Measurements from ENCODE around the gene PON3. TPM values are rescaled to one million over a fixed set of nuclear protein-coding genes. Genes with fewer than 3 reads are reported as not detected.

Gene PON3
- polyA plus RNA-seq, 4 donors = 2.4 to 15.6 (median 6.7) TPM

DNA sequence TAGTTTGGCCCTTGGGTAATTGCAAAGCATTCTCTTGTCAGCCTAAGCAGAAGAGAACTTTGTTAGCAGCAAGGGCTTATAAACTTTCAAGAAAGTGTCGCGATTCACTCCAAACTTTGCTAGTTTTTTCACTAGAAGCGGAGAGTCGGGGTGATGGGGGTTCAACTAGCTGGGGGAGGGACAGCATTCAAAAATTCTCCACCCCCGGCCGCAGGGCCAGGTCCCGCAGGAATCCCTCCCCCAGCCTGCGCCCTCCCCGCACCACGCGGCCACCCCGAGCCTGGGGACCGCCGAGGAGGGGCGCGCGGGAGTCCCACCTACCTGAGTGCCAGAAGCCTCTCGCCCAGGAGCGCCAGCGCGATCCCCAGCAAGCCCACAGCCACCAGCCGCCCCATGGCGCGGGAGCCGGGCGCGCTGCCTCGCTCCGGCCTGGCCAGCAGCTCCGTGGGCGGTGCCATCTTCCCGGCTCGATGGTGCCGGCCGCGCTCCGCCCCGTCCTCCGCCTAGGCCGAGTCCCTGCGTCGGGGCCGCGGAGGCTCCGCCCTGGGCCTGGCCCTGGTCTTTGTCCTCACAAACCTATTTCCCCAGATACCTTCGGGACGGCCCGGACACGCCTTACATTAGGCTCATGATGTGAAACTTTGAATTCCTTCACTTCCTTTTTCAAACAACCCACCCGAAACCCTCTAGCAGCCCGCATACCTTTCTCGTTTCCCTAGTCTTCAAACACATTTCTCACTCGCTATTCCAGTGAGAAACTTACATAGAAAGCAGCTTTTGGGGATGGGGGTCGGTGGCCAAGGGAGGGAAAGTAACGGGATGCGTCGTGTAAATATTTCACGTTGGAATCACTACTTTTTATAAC lies 38.6 kb upstream of the PON3 start, which contains the start of gene PON2:
Gene PON2, minus strand, starts transcription at position 472 of the 865 bp plus-strand sequence. Its CDS starts 77 bp downstream, at position 395.
- DNase-seq = peak; percentile 91 to 95
- peak within 1 kb of the TSS; percentile 68 to 88 (median 80) for H3K4me3 ChIP-seq (ENCODE audit: low read depth in 1 of 3, low read length in 3 of 3)
- no peaks in the 10 kb centered on the region for H3K27me3 ChIP-seq (ENCODE audit: control insufficient read depth in 3 of 3, insufficient read depth in 3 of 3, low read length in 3 of 3)
- peaks cover 5 to 49% (median 5%) of the 10 kb centered on the region in 3 donors for H3K4me1 ChIP-seq (ENCODE audit: control insufficient read depth in 3 of 3, insufficient read depth in 2 of 3, low read depth in 1 of 3, low read length in 2 of 3)
- 1% methylated on average over 38 to 58 of the region's 58 CpGs for WGBS, 3 donors
- no peaks in the 10 kb centered on the region for H3K9me3 ChIP-seq (ENCODE audit: control insufficient read depth in 2 of 2, insufficient read depth in 1 of 2, low read depth in 1 of 2, low read length in 1 of 2)
- peaks cover 0 to 7% (median 0%) of the 10 kb centered on the region in 3 donors for H3K36me3 ChIP-seq (ENCODE audit: control insufficient read depth in 3 of 3, insufficient read depth in 2 of 3, low read depth in 1 of 3, low read length in 3 of 3)
- peak within 1 kb of the TSS; percentile 84 to 97 (median 95) for H3K27ac ChIP-seq (ENCODE audit: low read depth in 1 of 3, low read length in 2 of 3)
- FAIRE-seq = no peak

DNA sequence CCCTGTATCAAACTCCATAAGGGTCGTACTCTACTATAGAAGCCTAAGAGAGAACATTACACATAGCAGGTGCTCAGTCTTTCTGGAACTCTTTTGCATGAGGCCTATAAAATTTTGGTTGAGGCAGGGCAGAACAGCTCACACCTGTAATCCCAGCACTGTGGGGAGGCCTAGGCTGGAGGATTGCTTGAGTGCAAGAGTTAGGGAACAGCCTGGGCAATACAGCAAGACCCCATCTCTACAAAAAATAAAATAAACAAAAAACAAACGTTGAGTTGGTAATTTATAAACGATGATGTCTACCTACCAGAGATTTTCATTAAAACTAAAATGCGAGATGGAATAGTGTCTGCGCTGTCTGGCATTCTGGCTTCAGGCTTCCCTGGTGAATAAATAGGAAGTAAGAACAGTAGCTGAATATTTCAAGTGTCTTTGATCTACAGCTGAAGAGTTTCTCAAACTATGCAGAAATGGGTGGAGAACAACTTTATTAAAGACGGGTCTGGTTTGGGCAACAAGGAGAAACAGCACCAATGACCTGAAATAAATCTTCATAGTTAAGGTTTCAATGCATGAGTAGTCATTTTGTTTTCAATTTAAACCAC lies 37.9 kb upstream of the PON3 start:
- H3K4me3 ChIP-seq (ENCODE audit: low read depth in 1 of 3, low read length in 3 of 3) = peak overlapping the region; percentile 68 to 88 (median 80)
- DNase-seq (no peak), FAIRE-seq (no peak)
- H3K27ac ChIP-seq (ENCODE audit: low read depth in 1 of 3, low read length in 2 of 3) = peak overlapping the region; percentile 84 to 97 (median 95)
- peaks cover 0 to 7% (median 2%) of the 10 kb centered on the region in 3 donors for H3K36me3 ChIP-seq (ENCODE audit: control insufficient read depth in 3 of 3, insufficient read depth in 2 of 3, low read depth in 1 of 3, low read length in 3 of 3)
- H3K27me3 ChIP-seq (ENCODE audit: control insufficient read depth in 3 of 3, insufficient read depth in 3 of 3, low read length in 3 of 3) = no peaks in the 10 kb centered on the region
- no peaks in the 10 kb centered on the region for H3K9me3 ChIP-seq (ENCODE audit: control insufficient read depth in 2 of 2, insufficient read depth in 1 of 2, low read depth in 1 of 2, low read length in 1 of 2)
- 49 to 59% (median 55%) methylated on average over 6 of the region's 6 CpGs for WGBS, 3 donors
- H3K4me1 ChIP-seq (ENCODE audit: control insufficient read depth in 3 of 3, insufficient read depth in 2 of 3, low read depth in 1 of 3, low read length in 2 of 3) = peaks cover 4 to 50% (median 5%) of the 10 kb centered on the region in 3 donors

DNA sequence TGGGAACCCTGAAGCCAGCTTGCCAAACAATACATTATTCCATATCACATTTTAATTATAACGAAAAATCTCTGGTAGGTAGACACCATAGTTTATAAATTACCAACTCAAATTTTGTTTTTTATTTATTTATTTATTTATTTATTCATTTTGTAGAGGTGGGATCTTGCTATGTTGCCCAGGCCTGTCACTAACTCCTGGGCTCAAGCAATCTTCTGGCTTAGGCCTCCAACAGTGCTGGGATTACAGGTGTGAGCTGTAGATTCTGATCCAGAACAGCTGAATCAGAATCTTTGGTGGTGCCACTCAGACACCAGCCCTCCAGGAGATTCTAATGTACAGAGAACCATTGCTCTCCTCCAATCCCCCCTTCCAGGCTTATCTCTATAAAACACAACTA lies 37.0 kb upstream of the PON3 start:
- 90 to 96% (median 93%) methylated on average over 1 of the region's 1 CpG for WGBS, 3 donors
- FAIRE-seq (no peak), DNase-seq (no peak)
- peak overlapping the region in 1 of 3 donors; percentile 95 for H3K27ac ChIP-seq (ENCODE audit: low read depth in 1 of 3, low read length in 2 of 3)
- H3K27me3 ChIP-seq (ENCODE audit: control insufficient read depth in 3 of 3, insufficient read depth in 3 of 3, low read length in 3 of 3) = no peaks in the 10 kb centered on the region
- H3K4me3 ChIP-seq (ENCODE audit: low read depth in 1 of 3, low read length in 3 of 3) = peak overlapping the region in 1 of 3 donors; percentile 68
- peaks cover 4 to 43% (median 5%) of the 10 kb centered on the region in 3 donors for H3K4me1 ChIP-seq (ENCODE audit: control insufficient read depth in 3 of 3, insufficient read depth in 2 of 3, low read depth in 1 of 3, low read length in 2 of 3)
- H3K9me3 ChIP-seq (ENCODE audit: control insufficient read depth in 2 of 2, insufficient read depth in 1 of 2, low read depth in 1 of 2, low read length in 1 of 2) = no peaks in the 10 kb centered on the region
- H3K36me3 ChIP-seq (ENCODE audit: control insufficient read depth in 3 of 3, insufficient read depth in 2 of 3, low read depth in 1 of 3, low read length in 3 of 3) = peaks cover 0 to 7% (median 2%) of the 10 kb centered on the region in 3 donors

DNA sequence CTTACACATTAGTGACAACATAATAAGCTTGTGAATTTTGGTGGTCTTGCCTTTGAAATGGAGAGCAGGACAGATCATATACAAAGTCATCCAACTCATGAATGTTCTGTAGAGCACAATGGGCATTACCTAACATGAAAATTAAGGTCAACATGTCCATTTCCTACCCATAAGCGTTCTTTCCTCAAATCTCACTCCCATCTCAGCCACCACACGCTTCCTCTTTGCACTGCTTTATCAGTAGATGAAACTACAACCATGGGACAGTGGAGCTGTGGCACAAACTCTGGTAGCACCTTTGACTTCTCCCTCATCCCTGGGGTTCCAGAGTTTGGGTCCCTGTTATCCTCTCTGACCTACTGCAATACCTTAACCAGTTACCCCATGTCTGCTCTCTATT lies 36.4 kb upstream of the PON3 start:
- Histone ChIP-seq H3K4me3 (ENCODE audit: low read depth in 1 of 3, low read length in 3 of 3) (no peak overlapping the region), H3K36me3 (ENCODE audit: control insufficient read depth in 3 of 3, insufficient read depth in 2 of 3, low read depth in 1 of 3, low read length in 3 of 3) (peaks cover 0 to 7% (median 2%) of the 10 kb centered on the region in 3 donors), H3K9me3 (ENCODE audit: control insufficient read depth in 2 of 2, insufficient read depth in 1 of 2, low read depth in 1 of 2, low read length in 1 of 2) (no peaks in the 10 kb centered on the region), H3K27ac (ENCODE audit: low read depth in 1 of 3, low read length in 2 of 3) (peak overlapping the region in 1 of 3 donors; percentile 95), H3K27me3 (ENCODE audit: control insufficient read depth in 3 of 3, insufficient read depth in 3 of 3, low read length in 3 of 3) (no peaks in the 10 kb centered on the region), H3K4me1 (ENCODE audit: control insufficient read depth in 3 of 3, insufficient read depth in 2 of 3, low read depth in 1 of 3, low read length in 2 of 3) (peaks cover 4 to 43% (median 5%) of the 10 kb centered on the region in 3 donors)
- DNase-seq = peak in 1 of 2 donors; percentile 22
- WGBS, 3 donors = 68 to 86% (median 81%) methylated on average over 2 of the region's 2 CpGs
- no peak for FAIRE-seq

DNA sequence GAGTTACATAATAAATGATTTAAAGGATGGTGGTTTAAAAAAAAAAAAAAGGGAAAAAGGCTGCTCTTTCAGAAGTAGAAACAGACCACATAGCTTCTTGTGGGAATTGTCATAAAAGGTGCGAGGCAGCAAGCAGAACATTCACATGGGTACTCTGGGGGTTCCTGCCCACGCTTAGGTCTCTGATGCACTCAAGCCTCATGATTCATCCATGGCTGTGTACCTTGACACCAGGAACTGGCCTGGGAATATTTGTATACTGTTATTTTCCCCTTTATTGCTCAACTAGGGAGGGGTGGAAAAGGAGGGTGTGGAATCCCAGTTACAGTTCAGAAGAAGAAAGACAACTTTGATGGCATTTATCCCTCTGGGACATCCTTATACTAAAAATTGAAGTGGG lies 34.7 kb upstream of the PON3 start:
- Histone ChIP-seq H3K27ac (ENCODE audit: low read depth in 1 of 3, low read length in 2 of 3) (peak overlapping the region in 1 of 3 donors; percentile 81), H3K36me3 (ENCODE audit: control insufficient read depth in 3 of 3, insufficient read depth in 2 of 3, low read depth in 1 of 3, low read length in 3 of 3) (peaks cover 0 to 10% (median 2%) of the 10 kb centered on the region in 3 donors), H3K9me3 (ENCODE audit: control insufficient read depth in 2 of 2, insufficient read depth in 1 of 2, low read depth in 1 of 2, low read length in 1 of 2) (no peaks in the 10 kb centered on the region), H3K4me1 (ENCODE audit: control insufficient read depth in 3 of 3, insufficient read depth in 2 of 3, low read depth in 1 of 3, low read length in 2 of 3) (peaks cover 4 to 43% (median 5%) of the 10 kb centered on the region in 3 donors), H3K27me3 (ENCODE audit: control insufficient read depth in 3 of 3, insufficient read depth in 3 of 3, low read length in 3 of 3) (no peaks in the 10 kb centered on the region), H3K4me3 (ENCODE audit: low read depth in 1 of 3, low read length in 3 of 3) (no peak overlapping the region)
- FAIRE-seq (no peak), DNase-seq (peak; percentile 89 to 90)
- WGBS, 3 donors = 17 to 58% (median 52%) methylated on average over 2 of the region's 2 CpGs

DNA sequence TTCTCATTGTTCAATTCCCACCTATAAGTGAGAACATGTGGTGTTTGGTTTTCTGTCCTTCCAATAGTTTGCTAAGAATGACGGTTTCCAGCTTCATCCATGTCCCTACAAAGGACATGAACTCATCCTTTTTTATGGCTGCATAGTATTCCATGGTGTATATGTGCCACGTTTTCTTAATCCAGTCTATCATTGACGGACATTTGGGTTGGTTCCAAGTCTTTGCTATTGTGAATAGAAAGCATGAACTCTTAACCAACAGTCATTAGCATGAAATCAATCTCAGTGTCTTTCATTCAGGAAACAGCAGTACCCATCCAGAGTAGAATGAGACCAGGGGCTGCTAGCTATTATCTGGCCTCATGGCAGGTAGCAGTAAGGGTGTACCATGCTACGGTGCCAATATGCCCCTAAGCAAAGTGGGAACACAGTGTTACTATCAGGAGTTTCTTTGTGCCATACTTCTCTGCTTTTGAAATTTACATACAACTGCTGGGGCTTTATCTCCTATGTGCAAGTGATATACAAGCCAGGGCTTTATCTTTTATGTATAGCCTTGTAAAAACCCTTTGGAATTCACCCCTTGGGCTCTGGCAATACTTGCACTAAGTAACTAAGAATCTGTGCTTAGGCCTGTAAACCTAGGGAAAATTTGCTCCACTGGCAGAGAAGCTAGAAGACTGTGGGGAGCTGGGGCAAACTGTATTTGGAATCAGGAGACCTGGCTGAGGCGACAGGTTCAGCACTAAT lies 33.2 kb upstream of the PON3 start:
- no peak overlapping the region for H3K4me3 ChIP-seq (ENCODE audit: low read depth in 1 of 3, low read length in 3 of 3)
- H3K36me3 ChIP-seq (ENCODE audit: control insufficient read depth in 3 of 3, insufficient read depth in 2 of 3, low read depth in 1 of 3, low read length in 3 of 3) = peaks cover 0 to 10% (median 2%) of the 10 kb centered on the region in 3 donors
- peaks cover 4 to 37% (median 5%) of the 10 kb centered on the region in 3 donors for H3K4me1 ChIP-seq (ENCODE audit: control insufficient read depth in 3 of 3, insufficient read depth in 2 of 3, low read depth in 1 of 3, low read length in 2 of 3)
- H3K9me3 ChIP-seq (ENCODE audit: control insufficient read depth in 2 of 2, insufficient read depth in 1 of 2, low read depth in 1 of 2, low read length in 1 of 2) = no peaks in the 10 kb centered on the region
- no peak for FAIRE-seq
- H3K27me3 ChIP-seq (ENCODE audit: control insufficient read depth in 3 of 3, insufficient read depth in 3 of 3, low read length in 3 of 3) = no peaks in the 10 kb centered on the region
- peak; percentile 33 to 58 for DNase-seq
- WGBS, 3 donors = 69 to 82% (median 75%) methylated on average over 5 of the region's 5 CpGs
- peak overlapping the region in 1 of 3 donors; percentile 74 for H3K27ac ChIP-seq (ENCODE audit: low read depth in 1 of 3, low read length in 2 of 3)

DNA sequence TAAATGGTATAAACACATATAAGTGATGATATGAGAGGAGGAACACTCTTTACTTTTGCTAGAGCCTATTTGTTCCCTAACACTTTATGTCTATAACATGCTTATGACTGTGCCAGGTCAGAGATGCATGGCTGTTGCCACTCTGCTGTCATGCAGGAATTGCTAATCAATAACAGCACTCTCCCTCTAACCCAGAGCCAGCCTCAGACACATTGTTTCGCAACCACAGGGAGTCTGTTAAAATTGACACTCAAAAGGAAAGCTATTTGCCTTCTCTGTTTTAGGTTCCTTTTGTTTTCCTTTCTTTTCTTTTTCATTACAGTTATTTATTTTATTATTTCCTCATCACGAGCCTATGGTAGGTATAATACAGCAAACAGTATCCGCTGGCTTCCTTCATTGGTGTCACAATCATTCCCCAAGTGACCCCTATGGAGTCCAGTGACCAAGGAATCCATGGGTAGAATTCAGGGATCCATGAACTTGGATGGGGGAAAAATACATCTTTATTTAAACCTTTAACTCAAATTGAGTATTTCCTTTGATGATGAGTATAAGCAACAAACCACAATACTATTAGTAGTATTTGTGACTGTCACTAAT lies 31.8 kb upstream of the PON3 start:
- Histone ChIP-seq H3K4me3 (ENCODE audit: low read depth in 1 of 3, low read length in 3 of 3) (no peak overlapping the region), H3K9me3 (ENCODE audit: control insufficient read depth in 2 of 2, insufficient read depth in 1 of 2, low read depth in 1 of 2, low read length in 1 of 2) (no peaks in the 10 kb centered on the region), H3K27me3 (ENCODE audit: control insufficient read depth in 3 of 3, insufficient read depth in 3 of 3, low read length in 3 of 3) (no peaks in the 10 kb centered on the region), H3K4me1 (ENCODE audit: control insufficient read depth in 3 of 3, insufficient read depth in 2 of 3, low read depth in 1 of 3, low read length in 2 of 3) (peaks cover 2 to 28% (median 4%) of the 10 kb centered on the region in 3 donors), H3K36me3 (ENCODE audit: control insufficient read depth in 3 of 3, insufficient read depth in 2 of 3, low read depth in 1 of 3, low read length in 3 of 3) (peaks cover 2 to 11% (median 2%) of the 10 kb centered on the region in 3 donors), H3K27ac (ENCODE audit: low read depth in 1 of 3, low read length in 2 of 3) (no peak overlapping the region)
- FAIRE-seq = no peak
- 81 to 89% (median 83%) methylated on average over 3 of the region's 3 CpGs for WGBS, 3 donors
- no peak for DNase-seq

All from small intestine (tissue), 7 donors.